H1 (cell line): ENCODE results near the gene MIF4GD. TPM values are rescaled to one million over a fixed set of nuclear protein-coding genes. Genes with fewer than 3 reads are reported as not detected.

Experiments
- CTCF ChIA-PET: fragments of 300-600 bp; sonication (Branson Sonifier 250); formaldehyde crosslinking; loops from one replicate; lab custom pipeline; 2021; ENCODE audit not compliant: partially characterized antibody; lab: Charles Lee
- POLR2A ChIA-PET: fragments of 300-600 bp; sonication (Branson Sonifier 250); formaldehyde crosslinking; loops from one replicate; lab custom pipeline; 2021; ENCODE audit warnings: inconsistent platforms; ENCODE audit not compliant: partially characterized antibody; lab: Charles Lee
- DNase-seq, 2 experiments: peaks; one replicate each; pipeline versions ENCODE4 v3.0.0 to v3.0.0-alpha.2; 2010 to 2022; ENCODE audit warnings: low spot score in 2 of 2, low read depth in 1 of 2, mixed read lengths in 1 of 2
- FAIRE-seq: peaks from 2 replicates; lab custom pipeline; 2011; peaks lifted over from hg19 to GRCh38; lab: Jason Lieb, UNC
- H2AFZ ChIP-seq: 2 replicates; pipeline ENCODE4 v1.8.1; 2012; ENCODE audit warnings: low read length, inconsistent platforms
- H2AK5ac ChIP-seq: 2 replicates; pipeline ENCODE4 v1.6.1; 2013; ENCODE audit warnings: low read depth, low read length
- H2BK120ac ChIP-seq: replicated peaks from 2 replicates; pipeline ENCODE3; 2013; ENCODE audit warnings: low read depth, low read length, inconsistent platforms
- H2BK12ac ChIP-seq: 2 replicates; pipeline ENCODE4 v1.6.1; 2013; ENCODE audit warnings: low read depth, low read length
- H2BK15ac ChIP-seq: 2 replicates; pipeline ENCODE4 v1.6.1; 2013; ENCODE audit warnings: low read length
- H2BK20ac ChIP-seq: 2 replicates; pipeline ENCODE4 v1.6.1; 2013; ENCODE audit warnings: low read length
- H2BK5ac ChIP-seq: 2 replicates; pipeline ENCODE4 v1.6.1; 2013; ENCODE audit warnings: low read depth, low read length
- H3K14ac ChIP-seq: 2 replicates; pipeline ENCODE4 v1.6.1; 2013; ENCODE audit warnings: inconsistent platforms; ENCODE audit not compliant: insufficient read length
- H3K18ac ChIP-seq: 2 replicates; pipeline ENCODE4 v1.6.1; 2013; ENCODE audit warnings: low read length; ENCODE audit errors: extremely low read depth
- H3K23ac ChIP-seq: 2 replicates; pipeline ENCODE4 v1.6.1; 2013; ENCODE audit warnings: inconsistent platforms; ENCODE audit not compliant: insufficient read length
- H3K23me2 ChIP-seq: 2 replicates; pipeline ENCODE4 v1.6.1; 2013; ENCODE audit warnings: low read depth, low read length
- H3K27ac ChIP-seq: 2 replicates; pipeline ENCODE4 v1.6.1; 2011; ENCODE audit warnings: low read depth, low read length, inconsistent platforms
- H3K27me3 ChIP-seq, 4 experiments: replicated peaks in 1 of 4; 1 replicate in 1 of 4; 2 replicates in 3 of 4; pipeline versions ENCODE4 v1.6.1 to v1.8.1; 2011 to 2013; ENCODE audit warnings: low read length in 3 of 4, mild to moderate bottlenecking in 3 of 4, inconsistent platforms in 2 of 4, mixed read lengths in 2 of 4, moderate library complexity in 1 of 4; ENCODE audit not compliant: control insufficient read depth in 3 of 4, insufficient read depth in 3 of 4; ENCODE audit errors: extremely low read depth in 1 of 4
- H3K36me3 ChIP-seq, 4 experiments: 2 replicates each; pipeline versions ENCODE4 v1.6.1 to v1.8.1; 2011 to 2013; ENCODE audit warnings: mild to moderate bottlenecking in 4 of 4, low read length in 3 of 4, moderate library complexity in 2 of 4, control low read depth in 1 of 4, inconsistent platforms in 1 of 4; ENCODE audit not compliant: insufficient read depth in 4 of 4, control insufficient read depth in 2 of 4
- H3K4ac ChIP-seq: replicated peaks from 2 replicates; pipeline ENCODE3; 2013; ENCODE audit warnings: low read length, low read depth, mixed read lengths, inconsistent platforms; ENCODE audit not compliant: insufficient read length
- H3K4me1 ChIP-seq, 4 experiments: replicated peaks in 1 of 4; 1 replicate in 1 of 4; 2 replicates in 3 of 4; pipeline versions ENCODE4 v1.6.1 to v1.8.1; 2011 to 2013; ENCODE audit warnings: low read length in 3 of 4, inconsistent platforms in 2 of 4, mixed read lengths in 1 of 4; ENCODE audit not compliant: insufficient read depth in 4 of 4, control insufficient read depth in 3 of 4
- H3K4me2 ChIP-seq, 2 experiments: 2 replicates each; pipeline versions ENCODE4 v1.6.1 to v1.8.1; 2011 to 2013; ENCODE audit warnings: low read depth in 2 of 2, low read length in 2 of 2, control low read depth in 1 of 2, inconsistent platforms in 1 of 2, mild to moderate bottlenecking in 1 of 2; ENCODE audit not compliant: insufficient read depth in 1 of 2
- H3K4me3 ChIP-seq, 4 experiments: fragments of 200-600, 300-600 bp in 1 of 4; sonication (generic), shearing (Covaris generic), sonication (Bioruptor Twin) in 1 of 4; 2 replicates each; pipeline versions ENCODE4 v1.5.1 to v1.8.1; 2011 to 2016; ENCODE audit warnings: low read length in 4 of 4, low read depth in 3 of 4, control low read depth in 2 of 4, inconsistent platforms in 2 of 4, mild to moderate bottlenecking in 2 of 4, mixed read lengths in 1 of 4, moderate library complexity in 1 of 4; ENCODE audit not compliant: insufficient read depth in 2 of 4; ENCODE audit errors: extremely low read depth in 1 of 4
- H3K56ac ChIP-seq: replicated peaks from 2 replicates; pipeline ENCODE3; 2013; ENCODE audit warnings: low read depth, mild to moderate bottlenecking, mixed read lengths, low read length, inconsistent platforms; ENCODE audit not compliant: insufficient read length
- H3K79me1 ChIP-seq: 2 replicates; pipeline ENCODE4 v1.6.1; 2013; ENCODE audit warnings: low read depth, low read length, control low read depth
- H3K79me2 ChIP-seq, 2 experiments: 2 replicates each; pipeline versions ENCODE4 v1.6.1 to v1.8.1; 2012 to 2013; ENCODE audit warnings: low read length in 2 of 2, mild to moderate bottlenecking in 2 of 2, inconsistent platforms in 1 of 2; ENCODE audit not compliant: insufficient read depth in 2 of 2, control insufficient read depth in 1 of 2
- H3K9ac ChIP-seq, 4 experiments: replicated peaks in 1 of 4; 1 replicate in 1 of 4; 2 replicates in 3 of 4; pipeline versions ENCODE4 v1.6.1 to v1.8.1; 2011 to 2013; ENCODE audit warnings: low read depth in 3 of 4, low read length in 3 of 4, control low read depth in 2 of 4, mild to moderate bottlenecking in 2 of 4, moderate library complexity in 2 of 4, inconsistent platforms in 1 of 4; ENCODE audit errors: extremely low read depth in 1 of 4
- H3K9me3 ChIP-seq, 2 experiments: 2 replicates each; pipeline versions ENCODE4 v1.6.1 to v1.8.1; 2012 to 2013; ENCODE audit warnings: mild to moderate bottlenecking in 2 of 2, moderate library complexity in 2 of 2, control low read depth in 1 of 2, inconsistent platforms in 1 of 2, low read depth in 1 of 2, low read length in 1 of 2, mixed read lengths in 1 of 2; ENCODE audit not compliant: insufficient read depth in 2 of 2
- H4K20me1 ChIP-seq, 2 experiments: replicated peaks in 1 of 2; 2 replicates each; pipeline versions ENCODE3 to v1.8.1; 2011 to 2013; ENCODE audit warnings: inconsistent platforms in 2 of 2, low read length in 2 of 2, mild to moderate bottlenecking in 1 of 2; ENCODE audit not compliant: insufficient read depth in 2 of 2, control insufficient read depth in 1 of 2
- H4K5ac ChIP-seq: 2 replicates; pipeline ENCODE4 v1.6.1; 2013; ENCODE audit warnings: low read length, low read depth, mixed read lengths, inconsistent platforms; ENCODE audit not compliant: insufficient read length
- H4K8ac ChIP-seq: 2 replicates; pipeline ENCODE4 v1.8.0; 2013; ENCODE audit warnings: mild to moderate bottlenecking, moderate library complexity, low read length, inconsistent platforms; ENCODE audit not compliant: insufficient read depth; ENCODE audit errors: extremely low read depth
- H4K91ac ChIP-seq: replicated peaks from 2 replicates; pipeline ENCODE3; 2013; ENCODE audit warnings: low read length, mixed read lengths, inconsistent platforms; ENCODE audit not compliant: insufficient read length
- ATF2 ChIP-seq: IDR thresholded peaks from 2 replicates; pipeline ENCODE4 v1.6.1; 2012; ENCODE audit warnings: low read length, inconsistent platforms
- CBX5 ChIP-seq: fragments of 300-800, 300-1000 bp; sonication (generic); IDR thresholded peaks from 2 replicates; pipeline ENCODE4 v1.7.1; 2016; ENCODE audit warnings: antibody characterized with exemption, low read length, low read depth
- CHD1 ChIP-seq: IDR thresholded peaks from 2 replicates; pipeline ENCODE4 v1.6.1; 2012; ENCODE audit warnings: low read depth, low read length, improper control_type of control experiment
- CTBP2 ChIP-seq: IDR thresholded peaks from 2 replicates; pipeline ENCODE4 v1.7.0; 2011; ENCODE audit warnings: borderline replicate concordance, mild to moderate bottlenecking, moderate library complexity, mixed read lengths, low read length; ENCODE audit not compliant: insufficient read depth, insufficient read length
- EGR1 ChIP-seq: IDR thresholded peaks from 2 replicates; pipeline ENCODE4 v1.6.1; 2011; ENCODE audit warnings: low read depth, low read length, borderline replicate concordance
- GTF2F1 ChIP-seq: IDR thresholded peaks from 2 replicates; pipeline ENCODE4 v1.6.1; 2012; ENCODE audit warnings: low read depth, low read length, improper control_type of control experiment, borderline replicate concordance
- POU5F1 ChIP-seq: IDR thresholded peaks from 2 replicates; pipeline ENCODE4 v1.6.1; 2011; ENCODE audit warnings: low read depth, mild to moderate bottlenecking, low read length, moderate library complexity
- SIN3A ChIP-seq, 2 experiments: IDR thresholded peaks in 1 of 2; conservative IDR thresholded peaks in 1 of 2; 2 replicates each; pipeline ENCODE4 v1.6.1; 2011 to 2012; ENCODE audit warnings: low read length in 2 of 2, improper control_type of control experiment in 1 of 2, low read depth in 1 of 2, mild to moderate bottlenecking in 1 of 2
- SIRT6 ChIP-seq: IDR thresholded peaks from one replicate; pipeline ENCODE4 v1.7.1; 2012; ENCODE audit warnings: low read length, inconsistent platforms
- SP1 ChIP-seq: IDR thresholded peaks from 2 replicates; pipeline ENCODE4 v1.6.1; 2011; ENCODE audit warnings: low read depth, low read length
- TCF12 ChIP-seq: IDR thresholded peaks from 2 replicates; pipeline ENCODE4 v1.6.1; 2011; ENCODE audit warnings: low read depth, mild to moderate bottlenecking, low read length
- TEAD4 ChIP-seq: IDR thresholded peaks from 2 replicates; pipeline ENCODE4 v1.6.1; 2012; ENCODE audit warnings: low read depth, low read length, inconsistent platforms, mixed read lengths
- ZNF274 ChIP-seq: IDR thresholded peaks from 2 replicates; pipeline ENCODE4 v1.7.0; 2012; ENCODE audit warnings: low read length, borderline replicate concordance; ENCODE audit errors: extremely low read depth
- WGBS, 2 experiments: shearing (Covaris generic) in 1 of 2; methylation state at CpG; one replicate each; pipeline versions ENCODE4 v1.1.6 to v1.1.7; 2013 to 2015; ENCODE audit warnings: low lambda C conversion rate in 2 of 2, mixed read lengths in 2 of 2, inconsistent platforms in 1 of 2, low coverage in 1 of 2, missing lambda C conversion rate in 1 of 2; ENCODE audit not compliant: insufficient replicate concordance in 2 of 2, insufficient coverage in 1 of 2, insufficient read length in 1 of 2; ENCODE audit errors: extremely low coverage in 1 of 2, missing lambda C conversion rate in 1 of 2; 5-methylcytosine and 5-hydroxymethylcytosine counted together
- polyA plus RNA-seq, 7 experiments: library from polyadenylated mRNA; depleted of rRNA in 3 of 7; stranded (reverse) in 5 of 7; unstranded in 2 of 7; fragments of >200 nt in 5 of 7; fragments of 200-250 nt in 2 of 7; gene quantifications; 1 replicate in 5 of 7; 2 replicates in 1 of 7; 4 replicates in 1 of 7; pipeline versions ENCODE4 v1.2.1 to v1.2.3, GENCODE V29; 2011 to 2013; ENCODE audit warnings: missing spikeins in 2 of 7, mixed read lengths in 2 of 7
- total RNA-seq: library from RNA; stranded (reverse); fragmentation: NEBNext Ultra II Directional; extraction: Animal tissue kit (Norgen Biotek cat#: 25700); gene quantifications from 2 replicates; pipeline ENCODE4 v1.2.1, GENCODE V29; 2021

MIF4GD gene
- total and polyA plus RNA-seq, 2 of the 8 experiments (the other 6 are each of a cell fraction or from before 2014, with no cell fraction given), result 16.1 to 51.1 TPM

- no peak overlapping the region for H3K14ac ChIP-seq
- no peak overlapping the region for H4K91ac ChIP-seq
- H2BK15ac ChIP-seq, result no peak overlapping the region
- no peak overlapping the region for H3K18ac ChIP-seq
- H2BK12ac ChIP-seq, result no peak overlapping the region
- whole genome bisulfite sequencing, 2 experiments, result 93% methylated on average over 13 of the region's 13 CpGs; no CpG with 5 or more reads in 1 of the 2 experiments
- H3K27me3 ChIP-seq, result no peaks in the 10 kb centered on the region
- H3K56ac ChIP-seq, result no peak overlapping the region
- DNase-seq, result no peak
- ChIA-PET CTCF (interaction anchor here (0.7 to 6.9 kb wide), 3 partner anchors 8 to 312 kb away, joined by 3 to 84 read pairs (median 3); no protein-coding TSS in a partner anchor), POLR2A (interaction anchor here (1.0 to 1.1 kb wide), 2 partner anchors 13 to 15 kb away, joined by 4 read pairs; no protein-coding TSS in a partner anchor)
- no peak overlapping the region for H2AK5ac ChIP-seq
- no peaks in the 10 kb centered on the region for H3K4me1 ChIP-seq
- no peaks in the 10 kb centered on the region for H3K79me2 ChIP-seq
- no peak overlapping the region for H3K4me2 ChIP-seq
- no peak overlapping the region for H3K9ac ChIP-seq
- H3K9me3 ChIP-seq, result no peaks in the 10 kb centered on the region
- H2AFZ ChIP-seq, result no peak overlapping the region
- FAIRE-seq, result no peak
- H2BK120ac ChIP-seq, result no peak overlapping the region
- no peak overlapping the region for H2BK20ac ChIP-seq
- no peak overlapping the region; the same call in 1 of the 2 replicates for H4K8ac ChIP-seq
- H3K23ac ChIP-seq, result no peak overlapping the region
- H3K79me1 ChIP-seq, result no peaks in the 10 kb centered on the region
- no peak overlapping the region for H4K5ac ChIP-seq
- H2BK5ac ChIP-seq, result no peak overlapping the region
- H3K36me3 ChIP-seq, result peaks cover 23 to 78% (median 70%) of the 10 kb centered on the region in 4 experiments
- H3K27ac ChIP-seq, result no peak overlapping the region
- H4K20me1 ChIP-seq, result peaks cover 0 to 13% of the 10 kb centered on the region in 2 experiments
- no peaks in the 10 kb centered on the region for H3K23me2 ChIP-seq
- H3K4ac ChIP-seq, result no peak overlapping the region
- H3K4me3 ChIP-seq, result no peak overlapping the region
- TF ChIP-seq EGR1 (no peak), SP1 (no peak), SIRT6 (no peak), CTBP2 (no peak), GTF2F1 (no peak), ZNF274 (no peak), SIN3A (conservative IDR thresholded peaks at IDR 0.05 in 1 of 2, IDR thresholded peaks at IDR 0.05 in 1 of 2; ENCODE audit: low read depth in 1 of 2, low read length in 2 of 2) (no peak), CBX5 (no peak), POU5F1 (no peak), ATF2 (no peak), TEAD4 (no peak), CHD1 (no peak), TCF12 (no peak)
These were observed 38.2 kb downstream of the MIF4GD start for GRCh38 chr17:75232786-75233185.
